H9 (cell line): Measurements from ENCODE around the gene GRID1. TPM values are rescaled to one million over a fixed set of nuclear protein-coding genes. Genes with fewer than 3 reads are reported as not detected.

Source experiments
- DNase-seq: peaks from one replicate; pipeline ENCODE4 v3.0.0-alpha.2; 2017
- H2AFZ ChIP-seq: one replicate; pipeline ENCODE4 v1.6.1; 2013; ENCODE audit warnings: mild to moderate bottlenecking, low read length, control low read depth, moderate library complexity
- H2AK5ac ChIP-seq: 2 replicates; pipeline ENCODE4 v1.6.1; 2013; ENCODE audit warnings: low read length, control low read depth, mixed read lengths; ENCODE audit not compliant: insufficient read length
- H2BK120ac ChIP-seq: one replicate; pipeline ENCODE4 v1.6.1; 2013; ENCODE audit warnings: low read depth, mild to moderate bottlenecking, low read length, control low read depth, inconsistent platforms; ENCODE audit not compliant: poor library complexity, severe bottlenecking
- H2BK12ac ChIP-seq: 2 replicates; pipeline ENCODE4 v1.6.1; 2013; ENCODE audit warnings: low read length, control low read depth, mixed read lengths, low read depth; ENCODE audit not compliant: insufficient read length
- H2BK15ac ChIP-seq: 2 replicates; pipeline ENCODE4 v1.6.1; 2013; ENCODE audit warnings: low read depth, low read length, control low read depth
- H2BK20ac ChIP-seq: one replicate; pipeline ENCODE4 v1.6.1; 2013; ENCODE audit warnings: low read depth, mild to moderate bottlenecking, low read length, control low read depth, inconsistent platforms; ENCODE audit not compliant: poor library complexity, severe bottlenecking
- H2BK5ac ChIP-seq: 2 replicates; pipeline ENCODE4 v1.6.1; 2013; ENCODE audit warnings: low read length, control low read depth, mixed read lengths; ENCODE audit not compliant: insufficient read length
- H3K14ac ChIP-seq: 2 replicates; pipeline ENCODE4 v1.6.1; 2013; ENCODE audit warnings: low read length, control low read depth; ENCODE audit not compliant: insufficient read depth
- H3K18ac ChIP-seq: 2 replicates; pipeline ENCODE4 v1.6.1; 2013; ENCODE audit warnings: low read depth, mild to moderate bottlenecking, mixed read lengths, low read length, control low read depth; ENCODE audit not compliant: insufficient read length
- H3K23ac ChIP-seq: 2 replicates; pipeline ENCODE4 v1.6.1; 2013; ENCODE audit warnings: low read length, control low read depth, mixed read lengths, low read depth; ENCODE audit not compliant: insufficient read length
- H3K23me2 ChIP-seq: 2 replicates; pipeline ENCODE4 v1.6.1; 2013; ENCODE audit warnings: low read depth, mild to moderate bottlenecking, mixed read lengths, low read length, control low read depth; ENCODE audit not compliant: insufficient read length, poor library complexity, severe bottlenecking
- H3K27ac ChIP-seq: 2 replicates; pipeline ENCODE4 v1.5.1; 2013; ENCODE audit warnings: low read length, control low read depth, mixed read lengths, low read depth; ENCODE audit not compliant: insufficient read length
- H3K27me3 ChIP-seq: 2 replicates; pipeline ENCODE4 v1.6.1; 2013; ENCODE audit warnings: low read length, control low read depth, inconsistent platforms; ENCODE audit not compliant: insufficient read depth
- H3K4ac ChIP-seq: 2 replicates; pipeline ENCODE4 v1.6.1; 2013; ENCODE audit warnings: low read depth, mild to moderate bottlenecking, control low read depth, inconsistent platforms, low read length, moderate library complexity
- H3K4me1 ChIP-seq: 2 replicates; pipeline ENCODE4 v1.6.1; 2013; ENCODE audit warnings: low read length, control low read depth, inconsistent platforms; ENCODE audit not compliant: insufficient read depth
- H3K4me2 ChIP-seq: 2 replicates; pipeline ENCODE4 v1.6.1; 2013; ENCODE audit warnings: low read length, control low read depth, mixed read lengths; ENCODE audit not compliant: insufficient read length, insufficient read depth
- H3K56ac ChIP-seq: 2 replicates; pipeline ENCODE4 v1.6.1; 2013; ENCODE audit warnings: low read depth, mild to moderate bottlenecking, mixed read lengths, low read length, control low read depth; ENCODE audit not compliant: insufficient read length
- H3K79me1 ChIP-seq: 2 replicates; pipeline ENCODE4 v1.6.1; 2013; ENCODE audit warnings: low read depth, mild to moderate bottlenecking, moderate library complexity, low read length, control low read depth, inconsistent platforms; ENCODE audit not compliant: insufficient read depth, poor library complexity, severe bottlenecking
- H3K79me2 ChIP-seq: 2 replicates; pipeline ENCODE4 v1.6.1; 2013; ENCODE audit warnings: low read length, control low read depth, inconsistent platforms; ENCODE audit not compliant: insufficient read depth
- H3K9ac ChIP-seq: 2 replicates; pipeline ENCODE4 v1.6.1; 2013; ENCODE audit warnings: low read length, control low read depth, mixed read lengths; ENCODE audit not compliant: insufficient read length; ENCODE audit errors: extremely low read depth
- H3K9me3 ChIP-seq: one replicate; pipeline ENCODE4 v1.6.1; 2013; ENCODE audit warnings: low read depth, low read length, inconsistent platforms; ENCODE audit not compliant: control insufficient read depth
- H3T11ph ChIP-seq: one replicate; pipeline ENCODE4 v1.6.1; 2013; ENCODE audit warnings: mild to moderate bottlenecking, low read length, control low read depth, inconsistent platforms
- H4K20me1 ChIP-seq: one replicate; pipeline ENCODE4 v1.6.1; 2013; ENCODE audit not compliant: control insufficient read depth, insufficient read length, insufficient read depth
- H4K5ac ChIP-seq: 2 replicates; pipeline ENCODE4 v1.6.1; 2013; ENCODE audit warnings: low read depth, mild to moderate bottlenecking, mixed read lengths, low read length, control low read depth; ENCODE audit not compliant: insufficient read length
- H4K8ac ChIP-seq: replicated peaks from 2 replicates; pipeline ENCODE4 v1.6.1; 2013; ENCODE audit warnings: low read length, control low read depth, mixed read lengths, low read depth; ENCODE audit not compliant: insufficient read length
- H4K91ac ChIP-seq: 2 replicates; pipeline ENCODE4 v1.6.1; 2013; ENCODE audit warnings: low read depth, mild to moderate bottlenecking, moderate library complexity, mixed read lengths, low read length, control low read depth; ENCODE audit not compliant: insufficient read length
- H3K27ac Mint-ChIP-seq, 3 experiments: 2 replicates in 2 of 3; 3 replicates in 1 of 3; pipeline ENCODE4 v1.8.0; 2020 to 2021; ENCODE audit warnings: mixed read lengths in 3 of 3, mild to moderate bottlenecking in 1 of 3, moderate library complexity in 1 of 3
- H3K27me3 Mint-ChIP-seq: 2 replicates; pipeline ENCODE4 v1.8.0; 2021; ENCODE audit warnings: low read depth, mild to moderate bottlenecking, moderate library complexity, mixed read lengths
- H3K36me3 Mint-ChIP-seq, 3 experiments: 2 replicates in 2 of 3; 3 replicates in 1 of 3; pipeline ENCODE4 v1.8.0; 2020 to 2021; ENCODE audit warnings: low read depth in 3 of 3, mixed read lengths in 3 of 3; ENCODE audit not compliant: insufficient read depth in 1 of 3
- H3K4me1 Mint-ChIP-seq, 2 experiments: 2 replicates each; pipeline ENCODE4 v1.8.0; 2020; ENCODE audit warnings: mixed read lengths in 2 of 2
- H3K4me3 Mint-ChIP-seq, 2 experiments: 2 replicates in 1 of 2; 3 replicates in 1 of 2; pipeline ENCODE4 v1.8.0; 2020 to 2021; ENCODE audit warnings: mild to moderate bottlenecking in 2 of 2, mixed read lengths in 2 of 2, moderate library complexity in 1 of 2
- H3K9me3 Mint-ChIP-seq, 2 experiments: 2 replicates in 1 of 2; 3 replicates in 1 of 2; pipeline ENCODE4 v1.8.0; 2020; ENCODE audit warnings: mild to moderate bottlenecking in 2 of 2, mixed read lengths in 2 of 2, moderate library complexity in 1 of 2
- CTCF ChIP-seq: fragments of 200-600 bp; sonication (generic); conservative IDR thresholded peaks from 3 replicates; pipeline ENCODE4 v1.8.0; 2021; ENCODE audit warnings: antibody characterized with exemption, mild to moderate bottlenecking
- WGBS: extraction: QIAGEN DNeasy Blood & Tissue Kit; methylation state at CpG from one replicate; pipeline ENCODE4 v1.1.7; 2013; ENCODE audit warnings: missing lambda C conversion rate, low lambda C conversion rate, mixed read lengths; ENCODE audit not compliant: insufficient read length; ENCODE audit errors: extremely low coverage; 5-methylcytosine and 5-hydroxymethylcytosine counted together
- total RNA-seq: library from RNA; stranded (reverse); gene quantifications from 2 replicates; pipeline ENCODE4 v1.2.1, GENCODE V29; 2021

Gene GRID1
- total RNA-seq, 1 experiment from 2014 or later, result 0.35 TPM

GRCh38 chr10:86349940-86350630 is 16.5 kb downstream of the GRID1 start:
- no peaks in the 10 kb centered on the region; a peak in 2 of 5 replicates for H3K9me3 Mint-ChIP-seq
- Histone ChIP-seq H3K14ac (no peak overlapping the region), H3K23ac (no peak overlapping the region), H4K8ac (no peak overlapping the region), H2BK120ac (no peak overlapping the region), H4K5ac (no peak overlapping the region), H3K79me2 (no peaks in the 10 kb centered on the region), H2BK15ac (no peak overlapping the region), H2BK20ac (no peak overlapping the region), H4K20me1 (no peaks in the 10 kb centered on the region), H3K4me1 (no peaks in the 10 kb centered on the region), H3K4ac (no peak overlapping the region), H3K9me3 (no peaks in the 10 kb centered on the region), H2BK12ac (no peak overlapping the region), H2AFZ (no peak overlapping the region), H3K23me2 (no peaks in the 10 kb centered on the region), H3K27ac (no peak overlapping the region), H3K9ac (no peak overlapping the region), H3K27me3 (no peaks in the 10 kb centered on the region), H3K56ac (no peak overlapping the region), H3K18ac (no peak overlapping the region), H3T11ph (no peak overlapping the region), H3K79me1 (no peaks in the 10 kb centered on the region), H2AK5ac (no peak overlapping the region), H2BK5ac (no peak overlapping the region), H3K4me2 (no peak overlapping the region), H4K91ac (no peak overlapping the region)
- H3K27ac Mint-ChIP-seq, result no peak overlapping the region
- peaks cover 24% of the 10 kb centered on the region for H3K27me3 Mint-ChIP-seq
- H3K4me3 Mint-ChIP-seq, result no peak overlapping the region
- TF ChIP-seq CTCF, result no peak
- H3K4me1 Mint-ChIP-seq, result peaks cover 10 to 12% of the 10 kb centered on the region in 2 experiments
- no peak for DNase-seq
- H3K36me3 Mint-ChIP-seq, result no peaks in the 10 kb centered on the region; a peak in 1 of 7 replicates
- WGBS, result no CpG with 5 or more reads among the region's 5 CpGs
